Chondrocyte (in vitro differentiated cells): ENCODE measurements around the gene TFIP11. TPM values are rescaled to one million over a fixed set of nuclear protein-coding genes. Genes with fewer than 3 reads are reported as not detected.

Experiments
- DNase-seq: peaks from one replicate; pipeline ENCODE4 v3.0.0; 2021; ENCODE audit warnings: mixed read lengths, low spot score
- H3K27ac Mint-ChIP-seq: one replicate; pipeline ENCODE4 v1.8.0; 2021; ENCODE audit warnings: mild to moderate bottlenecking, moderate library complexity, mixed read lengths; ENCODE audit not compliant: unreplicated experiment
- H3K27me3 Mint-ChIP-seq: 2 replicates; pipeline ENCODE4 v1.8.0; 2021; ENCODE audit warnings: low read depth, mixed read lengths
- H3K36me3 Mint-ChIP-seq: 2 replicates; pipeline ENCODE4 v1.8.0; 2021; ENCODE audit warnings: low read depth, mixed read lengths
- H3K4me1 Mint-ChIP-seq: 2 replicates; pipeline ENCODE4 v1.8.0; 2021; ENCODE audit warnings: low read depth, mild to moderate bottlenecking, mixed read lengths
- H3K4me3 Mint-ChIP-seq: one replicate; pipeline ENCODE4 v1.8.0; 2021; ENCODE audit warnings: mild to moderate bottlenecking, moderate library complexity, mixed read lengths; ENCODE audit not compliant: unreplicated experiment
- H3K9me3 Mint-ChIP-seq: 2 replicates; pipeline ENCODE4 v1.8.0; 2021; ENCODE audit warnings: low read depth, mixed read lengths
- total RNA-seq: library from RNA; stranded (reverse); gene quantifications from 3 replicates; pipeline ENCODE4 v1.2.1, GENCODE V29; 2021
- TF ChIP-seq, protein P1 (sequence below): fragments of 200-600 bp; sonication (generic); IDR thresholded peaks from 2 replicates; pipeline ENCODE4 v1.5.0; 2021; ENCODE audit warnings: antibody characterized with exemption, mild to moderate bottlenecking, moderate library complexity

Gene TFIP11
- total RNA-seq, 1 donor from 2014 or later: 30.6 TPM

DNA sequence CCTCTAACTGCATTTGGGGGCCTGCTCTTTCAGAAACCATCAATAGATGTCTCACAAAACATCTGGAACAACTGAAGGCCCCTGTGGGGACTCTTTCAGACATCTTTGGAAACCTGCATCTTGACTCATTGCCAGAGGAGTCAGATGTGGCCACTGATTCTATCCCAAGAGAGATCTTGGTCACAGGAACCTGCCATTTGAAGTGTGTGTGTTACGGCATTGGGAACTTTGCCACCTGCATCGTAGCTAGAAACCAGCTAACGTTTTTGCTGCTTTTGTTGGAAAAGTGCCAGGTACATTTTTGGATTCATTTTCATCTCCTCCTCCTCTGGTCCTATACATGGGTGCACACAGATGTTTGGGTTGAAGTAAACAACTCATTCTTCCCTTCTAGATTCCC is 24.3 kb downstream of the TFIP11 start:
- DNase-seq: no peak
- TF ChIP-seq, protein P1, sequence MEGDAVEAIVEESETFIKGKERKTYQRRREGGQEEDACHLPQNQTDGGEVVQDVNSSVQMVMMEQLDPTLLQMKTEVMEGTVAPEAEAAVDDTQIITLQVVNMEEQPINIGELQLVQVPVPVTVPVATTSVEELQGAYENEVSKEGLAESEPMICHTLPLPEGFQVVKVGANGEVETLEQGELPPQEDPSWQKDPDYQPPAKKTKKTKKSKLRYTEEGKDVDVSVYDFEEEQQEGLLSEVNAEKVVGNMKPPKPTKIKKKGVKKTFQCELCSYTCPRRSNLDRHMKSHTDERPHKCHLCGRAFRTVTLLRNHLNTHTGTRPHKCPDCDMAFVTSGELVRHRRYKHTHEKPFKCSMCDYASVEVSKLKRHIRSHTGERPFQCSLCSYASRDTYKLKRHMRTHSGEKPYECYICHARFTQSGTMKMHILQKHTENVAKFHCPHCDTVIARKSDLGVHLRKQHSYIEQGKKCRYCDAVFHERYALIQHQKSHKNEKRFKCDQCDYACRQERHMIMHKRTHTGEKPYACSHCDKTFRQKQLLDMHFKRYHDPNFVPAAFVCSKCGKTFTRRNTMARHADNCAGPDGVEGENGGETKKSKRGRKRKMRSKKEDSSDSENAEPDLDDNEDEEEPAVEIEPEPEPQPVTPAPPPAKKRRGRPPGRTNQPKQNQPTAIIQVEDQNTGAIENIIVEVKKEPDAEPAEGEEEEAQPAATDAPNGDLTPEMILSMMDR: no peak
- Mint-ChIP-seq H3K4me1 (peaks cover 31% of the 10 kb centered on the region), H3K27me3 (no peaks in the 10 kb centered on the region), H3K36me3 (peaks cover 9% of the 10 kb centered on the region), H3K4me3 (no peak overlapping the region), H3K27ac (no peak overlapping the region), H3K9me3 (no peaks in the 10 kb centered on the region)

GRCh38 chr22:26486394-26486793 is 25.9 kb downstream of the TFIP11 start:
- peaks cover 46% of the 10 kb centered on the region for H3K4me1 Mint-ChIP-seq
- no peak overlapping the region for H3K27ac Mint-ChIP-seq
- no peaks in the 10 kb centered on the region for H3K9me3 Mint-ChIP-seq
- TF ChIP-seq, protein P1: no peak
- H3K36me3 Mint-ChIP-seq: peaks cover 4% of the 10 kb centered on the region
- DNase-seq: no peak
- H3K27me3 Mint-ChIP-seq: no peaks in the 10 kb centered on the region
- H3K4me3 Mint-ChIP-seq: no peak overlapping the region

DNA sequence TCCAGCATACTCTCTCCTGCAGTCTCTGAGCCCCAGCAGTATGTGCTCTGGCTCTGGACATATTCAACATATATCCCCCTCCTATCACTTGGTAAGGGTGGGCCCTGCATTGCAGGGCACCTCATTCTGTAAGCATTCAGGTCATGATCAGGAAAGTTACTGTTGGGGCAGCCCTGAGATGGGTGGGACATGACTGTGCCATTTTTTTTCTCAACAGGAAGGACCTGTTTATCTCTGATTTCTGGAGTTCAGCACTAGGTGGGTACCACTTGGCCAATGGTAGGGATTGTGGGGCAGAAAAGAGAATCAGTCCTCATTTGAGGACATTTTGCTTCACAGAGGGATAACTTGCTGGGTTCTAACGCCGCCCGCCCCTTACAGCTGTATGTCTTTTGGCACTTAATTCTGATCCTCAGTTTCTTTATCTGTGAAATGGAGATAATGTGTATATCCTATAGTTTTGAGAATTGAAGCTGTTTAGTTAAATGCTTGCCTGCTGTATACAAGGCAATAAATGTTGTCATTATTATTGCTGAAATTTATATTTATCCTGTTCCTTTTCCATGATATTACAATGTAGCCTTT is 26.4 kb downstream of the TFIP11 start:
- DNase-seq: no peak
- H3K27ac Mint-ChIP-seq: no peak overlapping the region
- TF ChIP-seq, protein P1: no peak
- H3K4me3 Mint-ChIP-seq: no peak overlapping the region
- peaks cover 50% of the 10 kb centered on the region for H3K4me1 Mint-ChIP-seq
- H3K27me3 Mint-ChIP-seq: no peaks in the 10 kb centered on the region
- H3K9me3 Mint-ChIP-seq: no peaks in the 10 kb centered on the region
- H3K36me3 Mint-ChIP-seq: peaks cover 4% of the 10 kb centered on the region

DNA sequence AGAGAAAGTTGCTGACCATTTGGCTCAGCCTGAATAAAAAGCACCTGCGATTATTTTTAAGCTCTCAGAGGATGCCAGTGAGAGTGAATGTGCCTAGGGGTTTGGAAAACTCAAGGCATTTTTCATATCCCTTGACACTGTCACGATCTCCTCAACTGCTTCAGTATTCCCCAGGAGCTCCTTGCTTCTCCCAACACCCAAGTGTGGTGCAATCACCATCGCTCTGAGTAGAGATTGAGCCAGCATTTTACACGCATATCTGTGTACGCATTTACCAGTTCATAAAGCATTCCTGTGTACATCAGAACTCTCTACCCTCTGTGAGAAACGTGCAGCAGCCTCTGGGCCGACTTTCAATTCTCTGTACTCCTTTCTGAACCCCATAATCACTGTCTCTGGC is 27.3 kb downstream of the TFIP11 start:
- Mint-ChIP-seq H3K27ac (peak overlapping the region; percentile 50), H3K9me3 (no peaks in the 10 kb centered on the region), H3K27me3 (no peaks in the 10 kb centered on the region), H3K4me1 (peaks cover 57% of the 10 kb centered on the region), H3K4me3 (peak overlapping the region; percentile 20), H3K36me3 (peaks cover 1% of the 10 kb centered on the region)
- no peak for DNase-seq
- TF ChIP-seq, protein P1: no peak

- DNase-seq: no peak
- TF ChIP-seq, protein P1: no peak
- Mint-ChIP-seq H3K36me3 (peaks cover 3% of the 10 kb centered on the region), H3K27ac (peak overlapping the region; percentile 72), H3K27me3 (no peaks in the 10 kb centered on the region), H3K9me3 (no peaks in the 10 kb centered on the region), H3K4me1 (peaks cover 63% of the 10 kb centered on the region), H3K4me3 (peak overlapping the region; percentile 92)
Measured at GRCh38 chr22:26484360-26484706, 27.9 kb downstream of the TFIP11 start.
